Liver (tissue), 9 donors: ENCODE measurements around the gene ATCAY. TPM values are rescaled to one million over a fixed set of nuclear protein-coding genes. Genes with fewer than 3 reads are reported as not detected.

ENCODE experiments used
- DNase-seq: peaks from one replicate; pipeline ENCODE4 v3.0.0-alpha.2; 2017; ENCODE audit warnings: low spot score
- H3K27ac ChIP-seq, 2 donors: one replicate each; pipeline ENCODE4 v1.7.0; 2013; ENCODE audit warnings: inconsistent platforms in 2 of 2, low read length in 2 of 2, control low read depth in 1 of 2, low read depth in 1 of 2, mild to moderate bottlenecking in 1 of 2
- H3K27me3 ChIP-seq, 4 donors: one replicate each; pipeline versions ENCODE4 v1.6.1 to v1.7.0; 2013; ENCODE audit warnings: low read length in 3 of 4, inconsistent platforms in 1 of 4, mild to moderate bottlenecking in 1 of 4, moderate library complexity in 1 of 4; ENCODE audit not compliant: control insufficient read depth in 4 of 4, insufficient read depth in 4 of 4
- H3K36me3 ChIP-seq, 4 donors: one replicate each; pipeline versions ENCODE4 v1.6.1 to v1.7.0; 2013; ENCODE audit warnings: low read length in 3 of 4, mild to moderate bottlenecking in 3 of 4, low read depth in 1 of 4, moderate library complexity in 1 of 4; ENCODE audit not compliant: control insufficient read depth in 4 of 4, insufficient read depth in 3 of 4
- H3K4me1 ChIP-seq, 4 donors: one replicate each; pipeline versions ENCODE4 v1.6.1 to v1.7.0; 2013; ENCODE audit warnings: low read length in 3 of 4, mild to moderate bottlenecking in 3 of 4, moderate library complexity in 1 of 4; ENCODE audit not compliant: control insufficient read depth in 4 of 4, insufficient read depth in 4 of 4
- H3K4me3 ChIP-seq, 3 donors: one replicate each; pipeline versions ENCODE4 v1.6.1 to v1.7.0; 2013; ENCODE audit warnings: low read length in 3 of 3, control low read depth in 1 of 3, low read depth in 1 of 3, mild to moderate bottlenecking in 1 of 3
- H3K9ac ChIP-seq, 2 donors: one replicate each; pipeline ENCODE4 v1.7.0; 2013; ENCODE audit warnings: low read length in 2 of 2, mild to moderate bottlenecking in 2 of 2, moderate library complexity in 2 of 2, control low read depth in 1 of 2, low read depth in 1 of 2
- H3K9me3 ChIP-seq, 4 donors: one replicate each; pipeline versions ENCODE4 v1.6.1 to v1.7.0; 2013; ENCODE audit warnings: low read length in 3 of 4; ENCODE audit not compliant: control insufficient read depth in 4 of 4
- ATF3 ChIP-seq: IDR thresholded peaks from 2 replicates; pipeline ENCODE4 v1.6.1; 2016; ENCODE audit warnings: antibody characterized with exemption
- CTCF ChIP-seq: fragments of 150-350 bp; IDR thresholded peaks from 2 replicates; pipeline ENCODE4 v1.5.1; 2017; ENCODE audit warnings: improper control_type of control experiment, low read depth, low read length; ENCODE audit not compliant: missing input control
- EGR1 ChIP-seq, 2 donors: IDR thresholded peaks; 2 replicates each; pipeline ENCODE4 v1.6.1; 2016 to 2018; ENCODE audit warnings: antibody characterized with exemption in 2 of 2, low read depth in 2 of 2
- FOXA1 ChIP-seq: IDR thresholded peaks from 2 replicates; pipeline ENCODE4 v1.6.1; 2016; ENCODE audit warnings: antibody characterized with exemption
- FOXA2 ChIP-seq: IDR thresholded peaks from 2 replicates; pipeline ENCODE4 v1.6.1; 2016; ENCODE audit warnings: antibody characterized with exemption
- GABPA ChIP-seq, 2 donors: IDR thresholded peaks in 1 of 2; conservative IDR thresholded peaks in 1 of 2; 2 replicates each; pipeline ENCODE4 v1.6.1; 2016; ENCODE audit warnings: antibody characterized with exemption in 2 of 2, mild to moderate bottlenecking in 1 of 2, moderate library complexity in 1 of 2
- HNF4A ChIP-seq, 2 donors: conservative IDR thresholded peaks; 2 replicates each; pipeline ENCODE4 v1.6.1; 2016; ENCODE audit warnings: antibody characterized with exemption in 2 of 2, mild to moderate bottlenecking in 2 of 2
- HNF4G ChIP-seq: IDR thresholded peaks from 2 replicates; pipeline ENCODE4 v1.6.1; 2016; ENCODE audit warnings: antibody characterized with exemption
- JUND ChIP-seq, 2 donors: IDR thresholded peaks; 2 replicates each; pipeline ENCODE4 v1.6.1; 2016; ENCODE audit warnings: antibody characterized with exemption in 2 of 2
- MAX ChIP-seq: IDR thresholded peaks from 2 replicates; pipeline ENCODE4 v1.6.1; 2016; ENCODE audit warnings: antibody characterized with exemption
- NR2F2 ChIP-seq: IDR thresholded peaks from 2 replicates; pipeline ENCODE4 v1.6.1; 2016; ENCODE audit warnings: antibody characterized with exemption
- RAD21 ChIP-seq, 2 donors: IDR thresholded peaks; 2 replicates each; pipeline ENCODE4 v1.6.1; 2016; ENCODE audit warnings: antibody characterized with exemption in 2 of 2, mild to moderate bottlenecking in 2 of 2
- REST ChIP-seq: IDR thresholded peaks from 2 replicates; pipeline ENCODE4 v1.6.1; 2016; ENCODE audit warnings: antibody characterized with exemption, mild to moderate bottlenecking
- RXRA ChIP-seq, 2 donors: IDR thresholded peaks; 2 replicates each; pipeline ENCODE4 v1.6.1; 2017 to 2018; ENCODE audit warnings: antibody characterized with exemption in 2 of 2, mild to moderate bottlenecking in 1 of 2
- SP1 ChIP-seq: IDR thresholded peaks from 2 replicates; pipeline ENCODE4 v1.6.1; 2018; ENCODE audit warnings: antibody characterized with exemption, mild to moderate bottlenecking
- TAF1 ChIP-seq: conservative IDR thresholded peaks from 2 replicates; pipeline ENCODE4 v1.6.1; 2016; ENCODE audit warnings: antibody characterized with exemption, mild to moderate bottlenecking
- YY1 ChIP-seq: IDR thresholded peaks from 2 replicates; pipeline ENCODE4 v1.6.1; 2016; ENCODE audit warnings: antibody characterized with exemption, mild to moderate bottlenecking
- ZBTB33 ChIP-seq: IDR thresholded peaks from 2 replicates; pipeline ENCODE4 v1.6.1; 2016; ENCODE audit warnings: antibody characterized with exemption
- WGBS: extraction: QIAGEN DNeasy Blood & Tissue Kit; methylation state at CpG from one replicate; pipeline ENCODE4 v1.1.7; 2013; 5-methylcytosine and 5-hydroxymethylcytosine counted together
- polyA plus RNA-seq, 2 donors: library from polyadenylated mRNA; stranded (reverse) in 1 of 2; unstranded in 1 of 2; fragments of 200-250 nt in 1 of 2; fragments of >200 nt in 1 of 2; fragmentation: Nextera tagmentation in 1 of 2; extraction: Ambion mirVana in 1 of 2; gene quantifications; one replicate each; pipeline versions ENCODE4 v1.2.1 to v1.2.3, GENCODE V29; 2013 to 2015
- total RNA-seq, 2 donors: library from RNA; depleted of rRNA; stranded (reverse); fragments of >200 nt; gene quantifications; one replicate each; pipeline ENCODE4 v1.2.3, GENCODE V29; 2014
- donor health status: healthy.
- donor health status: healthy.
- donor health status: healthy.
- donor health status: healthy.
- donor health status: healthy.

ATCAY gene
- total and polyA plus RNA-seq, 4 donors = not detected

- TF ChIP-seq RXRA (IDR thresholded peaks at IDR 0.05) (no peak), GABPA (IDR thresholded peaks at IDR 0.05 in 1 of 2, conservative IDR thresholded peaks at IDR 0.05 in 1 of 2) (no peak), JUND (IDR thresholded peaks at IDR 0.05) (no peak), YY1 (no peak), HNF4A (conservative IDR thresholded peaks at IDR 0.05) (no peak), MAX (no peak), EGR1 (IDR thresholded peaks at IDR 0.05; ENCODE audit: low read depth in 2 of 2) (no peak), FOXA1 (no peak), HNF4G (no peak), CTCF (no peak), TAF1 (no peak), ZBTB33 (no peak), ATF3 (no peak), NR2F2 (no peak), RAD21 (IDR thresholded peaks at IDR 0.05) (no peak), FOXA2 (no peak), REST (no peak), SP1 (no peak)
- no peak for DNase-seq
- no peak overlapping the region for H3K4me3 ChIP-seq
- no peak overlapping the region for H3K9ac ChIP-seq
- 75% methylated on average over 15 of the region's 15 CpGs for WGBS
- no peak overlapping the region for H3K27ac ChIP-seq
- H3K36me3 ChIP-seq = no peaks in the 10 kb centered on the region
- H3K27me3 ChIP-seq = no peaks in the 10 kb centered on the region
- H3K9me3 ChIP-seq = peaks cover 0 to 3% (median 0%) of the 10 kb centered on the region in 4 donors
- no peaks in the 10 kb centered on the region for H3K4me1 ChIP-seq
Observed at GRCh38 chr19:3902317-3902973, 22.0 kb downstream of the ATCAY start.
